Measurements from ENCODE around the gene CCL23. TPM values are rescaled to one million over a fixed set of nuclear protein-coding genes. Genes with fewer than 3 reads are reported as not detected.

CCL23 gene
- 1 to 10 TPM; 1.3 to 2.7 (median 1.9) TPM for total RNA-seq

DNA sequence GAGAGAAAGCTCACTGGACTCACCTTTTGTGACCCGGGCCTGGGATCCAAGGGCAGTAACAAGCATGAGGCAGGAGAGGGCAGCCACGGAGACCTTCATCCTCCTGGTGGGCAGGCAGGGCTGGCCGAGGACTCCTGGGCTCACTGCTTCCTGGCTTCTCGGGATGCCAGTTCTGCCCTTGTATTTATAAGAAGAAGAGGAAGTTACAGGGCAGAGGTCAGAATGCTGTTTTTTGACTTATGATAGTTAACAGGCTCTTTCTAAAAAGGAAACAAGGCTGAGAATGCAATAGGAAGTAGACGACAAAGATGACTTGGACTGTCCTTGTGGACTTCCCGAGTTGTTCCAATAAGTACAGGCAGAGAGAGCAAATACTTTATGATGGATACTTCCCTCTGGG is at the start of gene CCL23:
TSS of gene CCL23 (minus strand) at position 174 of the 400 bp plus-strand sequence. CDS start at position 99, 75 bp downstream.
- TF ChIP-seq POLR2AphosphoS5 (IDR thresholded peaks at IDR 0.05) (no peak), POLR2A (IDR thresholded peaks at IDR 0.05) (no peak)
- TF ChIP-seq, protein P1, sequence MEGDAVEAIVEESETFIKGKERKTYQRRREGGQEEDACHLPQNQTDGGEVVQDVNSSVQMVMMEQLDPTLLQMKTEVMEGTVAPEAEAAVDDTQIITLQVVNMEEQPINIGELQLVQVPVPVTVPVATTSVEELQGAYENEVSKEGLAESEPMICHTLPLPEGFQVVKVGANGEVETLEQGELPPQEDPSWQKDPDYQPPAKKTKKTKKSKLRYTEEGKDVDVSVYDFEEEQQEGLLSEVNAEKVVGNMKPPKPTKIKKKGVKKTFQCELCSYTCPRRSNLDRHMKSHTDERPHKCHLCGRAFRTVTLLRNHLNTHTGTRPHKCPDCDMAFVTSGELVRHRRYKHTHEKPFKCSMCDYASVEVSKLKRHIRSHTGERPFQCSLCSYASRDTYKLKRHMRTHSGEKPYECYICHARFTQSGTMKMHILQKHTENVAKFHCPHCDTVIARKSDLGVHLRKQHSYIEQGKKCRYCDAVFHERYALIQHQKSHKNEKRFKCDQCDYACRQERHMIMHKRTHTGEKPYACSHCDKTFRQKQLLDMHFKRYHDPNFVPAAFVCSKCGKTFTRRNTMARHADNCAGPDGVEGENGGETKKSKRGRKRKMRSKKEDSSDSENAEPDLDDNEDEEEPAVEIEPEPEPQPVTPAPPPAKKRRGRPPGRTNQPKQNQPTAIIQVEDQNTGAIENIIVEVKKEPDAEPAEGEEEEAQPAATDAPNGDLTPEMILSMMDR (IDR thresholded peaks at IDR 0.05): no peak
- H3K4me1 ChIP-seq: no peaks in the 10 kb centered on the region
- DNase-seq (ENCODE audit: low spot score in 2 of 2): no peak
- no peaks in the 10 kb centered on the region for H3K36me3 ChIP-seq
- H3K27me3 ChIP-seq: no peaks in the 10 kb centered on the region
- H3K27ac ChIP-seq: no peak within 1 kb of the TSS
- peaks cover 0 to 3% of the 10 kb centered on the region in 2 donors for H3K9me3 ChIP-seq
- intact Hi-C loops (cut with DNase I; ENCODE audit: low total_unique reads): loop anchor here (2.0 kb wide), 1 partner anchor 37 kb away; the partner anchor contains the start of gene CCL16
- H3K4me3 ChIP-seq: no peak within 1 kb of the TSS

- Histone ChIP-seq H3K4me1 (no peaks in the 10 kb centered on the region), H3K36me3 (no peaks in the 10 kb centered on the region), H3K27ac (no peak overlapping the region), H3K4me3 (no peak overlapping the region), H3K27me3 (no peaks in the 10 kb centered on the region), H3K9me3 (no peaks in the 10 kb centered on the region)
- TF ChIP-seq POLR2A (IDR thresholded peaks at IDR 0.05): no peak
- DNase-seq (ENCODE audit: low spot score in 2 of 2): no peak
- intact Hi-C loops (cut with DNase I; ENCODE audit: low total_unique reads): no loop called here
These were observed 48.7 kb upstream of the CCL23 start for GRCh38 chr17:36066365-36066985.

GRCh38 chr17:36063786-36064541 is 46.2 kb upstream of the CCL23 start, which contains the start of gene CCL18:
TSS of gene CCL18 (plus strand) at chr17:36064272. CDS start at chr17:36064343, 71 bp downstream.
- intact Hi-C loops (cut with DNase I; ENCODE audit: low total_unique reads): no loop called here
- TF ChIP-seq POLR2AphosphoS5 (IDR thresholded peaks at IDR 0.05) (no peak), POLR2A (IDR thresholded peaks at IDR 0.05) (no peak)
- TF ChIP-seq, protein P1 (IDR thresholded peaks at IDR 0.05): no peak
- no peak for DNase-seq (ENCODE audit: low spot score in 2 of 2)
- Histone ChIP-seq H3K4me3 (no peak within 1 kb of the TSS), H3K27ac (no peak within 1 kb of the TSS), H3K27me3 (no peaks in the 10 kb centered on the region), H3K9me3 (no peaks in the 10 kb centered on the region), H3K4me1 (no peaks in the 10 kb centered on the region), H3K36me3 (no peaks in the 10 kb centered on the region)

DNA sequence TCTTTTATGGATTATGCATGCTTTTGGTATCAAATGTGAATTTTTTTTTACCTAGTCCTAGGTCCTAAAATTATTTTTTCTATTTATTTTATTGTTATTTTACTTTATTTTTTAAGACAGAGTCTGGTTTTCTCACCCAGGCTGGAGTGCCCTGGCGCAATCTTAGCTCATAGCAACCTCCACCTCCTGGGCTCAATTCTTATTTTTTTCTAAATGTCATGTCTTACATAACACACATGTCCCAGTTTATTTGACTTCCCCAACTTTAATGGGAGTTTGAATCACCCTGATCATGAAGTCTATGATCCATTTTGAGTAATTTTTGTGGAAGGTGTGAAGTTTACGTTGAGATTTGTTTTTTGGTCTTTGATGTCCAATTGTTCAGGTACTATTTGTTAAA is 43.0 kb upstream of the CCL23 start:
- no peak for DNase-seq (ENCODE audit: low spot score in 2 of 2)

DNA sequence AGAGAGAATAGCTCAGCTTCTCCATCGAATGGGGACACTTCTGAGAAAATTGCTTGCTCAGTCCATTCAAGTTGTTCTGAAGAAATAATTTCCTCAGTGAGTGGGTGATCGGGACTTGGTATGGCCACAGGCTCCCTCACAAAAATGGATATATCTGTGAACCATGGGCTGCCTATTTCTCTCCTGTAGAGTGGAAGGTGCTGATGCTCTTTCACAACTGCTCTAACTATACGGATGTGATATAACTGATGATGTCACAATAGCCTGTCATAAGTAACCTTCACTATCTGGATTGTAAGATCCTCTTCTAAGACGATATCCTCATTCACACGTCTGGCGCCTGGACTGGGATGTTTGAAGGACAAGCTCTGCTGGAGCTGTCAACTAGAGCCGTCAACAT is 41.6 kb upstream of the CCL23 start:
- H3K27me3 ChIP-seq: no peaks in the 10 kb centered on the region
- no peak overlapping the region for H3K4me3 ChIP-seq
- no peaks in the 10 kb centered on the region for H3K36me3 ChIP-seq
- DNase-seq (ENCODE audit: low spot score in 2 of 2): no peak
- no peaks in the 10 kb centered on the region for H3K4me1 ChIP-seq
- TF ChIP-seq POLR2AphosphoS5 (IDR thresholded peaks at IDR 0.05) (no peak), POLR2A (IDR thresholded peaks at IDR 0.05) (no peak)
- TF ChIP-seq, protein P1 (IDR thresholded peaks at IDR 0.05): no peak
- intact Hi-C loops (cut with DNase I; ENCODE audit: low total_unique reads): no loop called here
- no peak overlapping the region for H3K27ac ChIP-seq
- no peaks in the 10 kb centered on the region for H3K9me3 ChIP-seq

More for the DNA sequence above, 43.0 kb upstream of the CCL23 start:
- Histone ChIP-seq H3K36me3 (no peaks in the 10 kb centered on the region), H3K4me3 (no peak overlapping the region), H3K27ac (no peak overlapping the region), H3K27me3 (no peaks in the 10 kb centered on the region), H3K9me3 (no peaks in the 10 kb centered on the region), H3K4me1 (no peaks in the 10 kb centered on the region)
- intact Hi-C loops (cut with DNase I; ENCODE audit: low total_unique reads): no loop called here
- no peak for TF ChIP-seq POLR2AphosphoS5 (IDR thresholded peaks at IDR 0.05)
- TF ChIP-seq, protein P1 (IDR thresholded peaks at IDR 0.05): no peak
- no peak for TF ChIP-seq POLR2A (IDR thresholded peaks at IDR 0.05)
